ENCODE data around the gene CTNNB1. TPM values are rescaled to one million over a fixed set of nuclear protein-coding genes. Genes with fewer than 3 reads are reported as not detected.

The CTNNB1 gene
- total and polyA plus RNA-seq, 2 of the 4 experiments (the other 2 are of a cell fraction), result 364 to 1,677 TPM

DNA sequence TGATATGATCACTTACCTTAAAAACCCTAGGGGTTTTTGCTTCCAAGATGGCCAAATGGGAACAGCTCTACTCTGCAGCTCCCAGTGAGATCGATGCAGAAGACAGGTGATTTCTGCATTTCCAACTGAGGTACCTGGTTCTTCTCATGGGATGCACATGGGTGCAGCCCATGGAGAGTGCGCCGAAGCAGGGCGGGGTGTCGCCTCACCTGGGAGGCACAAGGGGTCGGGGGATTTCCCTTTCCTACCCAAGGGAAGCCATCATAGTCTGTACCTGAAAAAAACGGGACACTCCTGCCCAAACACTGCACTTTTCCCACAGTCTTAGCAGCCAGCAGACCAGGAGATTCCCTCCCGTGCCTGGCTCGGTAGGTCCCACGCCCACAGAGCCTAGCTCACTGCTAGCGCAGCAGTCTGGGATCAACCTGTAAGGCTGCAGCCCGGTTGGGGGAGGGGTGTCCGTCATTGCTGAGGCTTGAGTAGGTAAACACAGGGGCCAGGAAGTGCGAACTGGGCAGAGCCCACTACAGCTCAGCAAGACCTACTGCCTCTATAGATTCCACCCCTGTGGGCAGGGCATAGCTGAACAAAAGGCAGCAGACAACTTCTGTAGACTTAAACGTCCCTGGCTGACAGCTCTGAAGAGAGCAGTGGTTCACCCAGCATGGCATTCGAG is 78.6 kb downstream of the CTNNB1 start:
- dilution Hi-C loops (cut with HindIII; ENCODE audit: low sequenced_read_pairs, unreplicated experiment), result no loop called here
- H2BK120ac ChIP-seq (ENCODE audit: low read depth, low read length), result no peak overlapping the region
- H3K9ac ChIP-seq (ENCODE audit: low read depth, low read length), result no peak overlapping the region
- no peak overlapping the region for H2AFZ ChIP-seq (replicated peaks; ENCODE audit: low read length, poor library complexity)
- no peak for DNase-seq
- no peaks in the 10 kb centered on the region for H3K79me1 ChIP-seq (ENCODE audit: low read depth in 1 of 2, low read length in 2 of 2)
- no peak overlapping the region for H4K8ac ChIP-seq (ENCODE audit: low read depth in 2 of 2, low read length in 2 of 2)
- H3K4me2 ChIP-seq (ENCODE audit: low read depth, low read length), result no peak overlapping the region
- H3K27ac ChIP-seq (ENCODE audit: insufficient read depth, low read length), result no peak overlapping the region
- ATAC-seq (ENCODE audit: low read depth), result no peak
- no peak overlapping the region for H2BK15ac ChIP-seq (ENCODE audit: low read depth, low read length)
- no peak overlapping the region for H3K4me3 ChIP-seq (ENCODE audit: insufficient read depth, low read depth, low read length)
- H3K4ac ChIP-seq (ENCODE audit: low read depth, low read length), result no peak overlapping the region
- H4K20me1 ChIP-seq (ENCODE audit: insufficient read depth, low read length), result no peaks in the 10 kb centered on the region
- WGBS, 2 experiments (ENCODE audit: extremely low coverage in 2 of 2, insufficient read length in 1 of 2), result 44% methylated on average over 3 of the region's 16 CpGs; no CpG with 5 or more reads in 1 of the 2 experiments
- CTCF ChIA-PET, result no interaction called here
- H3K36me3 ChIP-seq (ENCODE audit: control insufficient read depth, insufficient read depth, low read length), result no peaks in the 10 kb centered on the region
- no TSS peak for BruUV-seq (replicated peaks)
- H3K27me3 ChIP-seq (ENCODE audit: control insufficient read depth, insufficient read depth, low read length), result no peaks in the 10 kb centered on the region
- no peak for TF ChIP-seq BHLHE40 (IDR thresholded peaks at IDR 0.05; ENCODE audit: low read depth, low read length)
- no peak for TF ChIP-seq POLR2A (IDR thresholded peaks at IDR 0.05; ENCODE audit: low read depth, low read length)
- no peak for TF ChIP-seq ELK1 (IDR thresholded peaks at IDR 0.05; ENCODE audit: borderline replicate concordance, low read depth, low read length)
- TF ChIP-seq CEBPB (IDR thresholded peaks at IDR 0.05; ENCODE audit: low read depth, low read length), result no peak
- TF ChIP-seq MAZ (IDR thresholded peaks at IDR 0.05; ENCODE audit: borderline replicate concordance, low read depth, low read length), result no peak
- TF ChIP-seq RAD21 (IDR thresholded peaks at IDR 0.05; ENCODE audit: low read length), result no peak
- TF ChIP-seq, protein P1, sequence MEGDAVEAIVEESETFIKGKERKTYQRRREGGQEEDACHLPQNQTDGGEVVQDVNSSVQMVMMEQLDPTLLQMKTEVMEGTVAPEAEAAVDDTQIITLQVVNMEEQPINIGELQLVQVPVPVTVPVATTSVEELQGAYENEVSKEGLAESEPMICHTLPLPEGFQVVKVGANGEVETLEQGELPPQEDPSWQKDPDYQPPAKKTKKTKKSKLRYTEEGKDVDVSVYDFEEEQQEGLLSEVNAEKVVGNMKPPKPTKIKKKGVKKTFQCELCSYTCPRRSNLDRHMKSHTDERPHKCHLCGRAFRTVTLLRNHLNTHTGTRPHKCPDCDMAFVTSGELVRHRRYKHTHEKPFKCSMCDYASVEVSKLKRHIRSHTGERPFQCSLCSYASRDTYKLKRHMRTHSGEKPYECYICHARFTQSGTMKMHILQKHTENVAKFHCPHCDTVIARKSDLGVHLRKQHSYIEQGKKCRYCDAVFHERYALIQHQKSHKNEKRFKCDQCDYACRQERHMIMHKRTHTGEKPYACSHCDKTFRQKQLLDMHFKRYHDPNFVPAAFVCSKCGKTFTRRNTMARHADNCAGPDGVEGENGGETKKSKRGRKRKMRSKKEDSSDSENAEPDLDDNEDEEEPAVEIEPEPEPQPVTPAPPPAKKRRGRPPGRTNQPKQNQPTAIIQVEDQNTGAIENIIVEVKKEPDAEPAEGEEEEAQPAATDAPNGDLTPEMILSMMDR (conservative IDR thresholded peaks at IDR 0.05; ENCODE audit: low read depth, low read length), result no peak
- no peak for TF ChIP-seq MAFK (IDR thresholded peaks at IDR 0.05; ENCODE audit: low read depth, low read length)
- TF ChIP-seq RFX5 (IDR thresholded peaks at IDR 0.05; ENCODE audit: low read depth, low read length), result no peak
- TF ChIP-seq USF2 (IDR thresholded peaks at IDR 0.05; ENCODE audit: low read depth, low read length), result no peak
- no peak for TF ChIP-seq CHD1 (IDR thresholded peaks at IDR 0.05; ENCODE audit: low read depth, low read length)
- no peak for TF ChIP-seq RCOR1 (IDR thresholded peaks at IDR 0.05; ENCODE audit: insufficient replicate concordance, low read length)
- no peak overlapping the region for H3K14ac ChIP-seq (replicated peaks; ENCODE audit: low read depth, low read length)
- H3K4me1 ChIP-seq (ENCODE audit: control insufficient read depth, insufficient read depth, low read length), result no peaks in the 10 kb centered on the region
- intact Hi-C loops (cut with micrococcal nuclease), result no loop called here
- no peak overlapping the region for H2BK20ac ChIP-seq (ENCODE audit: low read depth, low read length)
- H2BK5ac ChIP-seq (ENCODE audit: low read depth, low read length, poor library complexity, severe bottlenecking), result no peak overlapping the region
- no peak overlapping the region for H3K18ac ChIP-seq (ENCODE audit: low read depth, low read length)
- H4K91ac ChIP-seq (ENCODE audit: insufficient read depth, low read depth, low read length), result no peak overlapping the region
- no peak overlapping the region for H3K56ac ChIP-seq (ENCODE audit: extremely low read depth, insufficient read depth, low read length)
- in situ Hi-C loops (cut with MboI; ENCODE audit: low sequenced_read_pairs), result no loop called here
- no peak overlapping the region for H3K23ac ChIP-seq (ENCODE audit: low read depth, low read length)
- no peak overlapping the region for H4K5ac ChIP-seq (ENCODE audit: low read depth, low read length)
- no peaks in the 10 kb centered on the region for H3K9me1 ChIP-seq (ENCODE audit: insufficient read depth, low read length)
- no peak overlapping the region for H2AK5ac ChIP-seq (ENCODE audit: low read depth, low read length)
- H3K9me3 ChIP-seq (ENCODE audit: control insufficient read depth, insufficient read depth, low read length), result no peaks in the 10 kb centered on the region
- no peak overlapping the region for H2AK9ac ChIP-seq (replicated peaks; ENCODE audit: low read depth, low read length, poor library complexity)
- POLR2A ChIA-PET (ENCODE audit: unreplicated experiment), result no interaction called here
